ENCODE data around the gene C2CD4A. TPM values are rescaled to one million over a fixed set of nuclear protein-coding genes. Genes with fewer than 3 reads are reported as not detected.

C2CD4A gene
- polyA plus RNA-seq, 1 of the 3 experiments (the other 2 are of a cell fraction) = not detected

GRCh38 chr15:62108411-62108810 is 41.6 kb downstream of the C2CD4A start:
- Histone ChIP-seq H3K9ac (no peak overlapping the region), H4K20me1 (ENCODE audit: insufficient read depth) (no peaks in the 10 kb centered on the region), H3K9me2 (no peaks in the 10 kb centered on the region), H3K4me1 (ENCODE audit: control insufficient read depth in 1 of 2, insufficient read depth in 2 of 2, low read depth in 1 of 2, low read length in 1 of 2) (peaks cover 16 to 38% of the 10 kb centered on the region in 2 experiments), H3K27ac (ENCODE audit: low read depth in 2 of 2, low read length in 1 of 2) (peak overlapping the region in 1 of 2 experiments; percentile 99; a peak in 2 of 4 replicates), H3F3A (replicated peaks; ENCODE audit: insufficient read depth) (peaks cover 20% of the 10 kb centered on the region), H3K4me2 (no peak overlapping the region), H3K4me3 (ENCODE audit: low read depth in 2 of 2, low read length in 1 of 2) (no peak overlapping the region), H3K9me3 (no peaks in the 10 kb centered on the region), H3K79me2 (ENCODE audit: insufficient read depth) (no peaks in the 10 kb centered on the region), H2AFZ (ENCODE audit: low read depth) (no peak overlapping the region), H3K36me3 (replicated peaks in 1 of 2; ENCODE audit: control insufficient read depth in 1 of 2, insufficient read depth in 2 of 2, low read length in 1 of 2) (no peaks in the 10 kb centered on the region), H3K27me3 (ENCODE audit: insufficient read depth) (no peaks in the 10 kb centered on the region)
- CTCF ChIA-PET = interaction anchor here (1.0 to 5.3 kb wide), 3 partner anchors 17 to 47 kb away, joined by 3 to 24 read pairs (median 9); partner anchors contain the start of gene VPS13C
- POLR2A ChIA-PET = no interaction called here
- TF ChIP-seq POLR2AphosphoS5 (IDR thresholded peaks at IDR 0.05; ENCODE audit: low read depth, low read length) = no peak
- TF ChIP-seq, protein P1, sequence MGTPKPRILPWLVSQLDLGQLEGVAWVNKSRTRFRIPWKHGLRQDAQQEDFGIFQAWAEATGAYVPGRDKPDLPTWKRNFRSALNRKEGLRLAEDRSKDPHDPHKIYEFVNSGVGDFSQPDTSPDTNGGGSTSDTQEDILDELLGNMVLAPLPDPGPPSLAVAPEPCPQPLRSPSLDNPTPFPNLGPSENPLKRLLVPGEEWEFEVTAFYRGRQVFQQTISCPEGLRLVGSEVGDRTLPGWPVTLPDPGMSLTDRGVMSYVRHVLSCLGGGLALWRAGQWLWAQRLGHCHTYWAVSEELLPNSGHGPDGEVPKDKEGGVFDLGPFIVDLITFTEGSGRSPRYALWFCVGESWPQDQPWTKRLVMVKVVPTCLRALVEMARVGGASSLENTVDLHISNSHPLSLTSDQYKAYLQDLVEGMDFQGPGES (IDR thresholded peaks at IDR 0.05; ENCODE audit: low read depth, low read length) = no peak
- TF ChIP-seq, protein P2, sequence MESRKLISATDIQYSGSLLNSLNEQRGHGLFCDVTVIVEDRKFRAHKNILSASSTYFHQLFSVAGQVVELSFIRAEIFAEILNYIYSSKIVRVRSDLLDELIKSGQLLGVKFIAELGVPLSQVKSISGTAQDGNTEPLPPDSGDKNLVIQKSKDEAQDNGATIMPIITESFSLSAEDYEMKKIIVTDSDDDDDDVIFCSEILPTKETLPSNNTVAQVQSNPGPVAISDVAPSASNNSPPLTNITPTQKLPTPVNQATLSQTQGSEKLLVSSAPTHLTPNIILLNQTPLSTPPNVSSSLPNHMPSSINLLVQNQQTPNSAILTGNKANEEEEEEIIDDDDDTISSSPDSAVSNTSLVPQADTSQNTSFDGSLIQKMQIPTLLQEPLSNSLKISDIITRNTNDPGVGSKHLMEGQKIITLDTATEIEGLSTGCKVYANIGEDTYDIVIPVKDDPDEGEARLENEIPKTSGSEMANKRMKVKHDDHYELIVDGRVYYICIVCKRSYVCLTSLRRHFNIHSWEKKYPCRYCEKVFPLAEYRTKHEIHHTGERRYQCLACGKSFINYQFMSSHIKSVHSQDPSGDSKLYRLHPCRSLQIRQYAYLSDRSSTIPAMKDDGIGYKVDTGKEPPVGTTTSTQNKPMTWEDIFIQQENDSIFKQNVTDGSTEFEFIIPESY (IDR thresholded peaks at IDR 0.05; ENCODE audit: borderline replicate concordance, low read depth) = no peak
- TF ChIP-seq SIN3A (IDR thresholded peaks at IDR 0.05; ENCODE audit: borderline replicate concordance, low read depth, low read length) = no peak
- TF ChIP-seq USF2 (IDR thresholded peaks at IDR 0.05; ENCODE audit: borderline replicate concordance, low read depth, low read length) = no peak
- TF ChIP-seq, protein P3, sequence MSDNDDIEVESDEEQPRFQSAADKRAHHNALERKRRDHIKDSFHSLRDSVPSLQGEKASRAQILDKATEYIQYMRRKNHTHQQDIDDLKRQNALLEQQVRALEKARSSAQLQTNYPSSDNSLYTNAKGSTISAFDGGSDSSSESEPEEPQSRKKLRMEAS (IDR thresholded peaks at IDR 0.05; ENCODE audit: low read depth) = no peak
- no peak for TF ChIP-seq NRF1 (IDR thresholded peaks at IDR 0.05; ENCODE audit: low read depth, low read length)
- TF ChIP-seq, protein P4, sequence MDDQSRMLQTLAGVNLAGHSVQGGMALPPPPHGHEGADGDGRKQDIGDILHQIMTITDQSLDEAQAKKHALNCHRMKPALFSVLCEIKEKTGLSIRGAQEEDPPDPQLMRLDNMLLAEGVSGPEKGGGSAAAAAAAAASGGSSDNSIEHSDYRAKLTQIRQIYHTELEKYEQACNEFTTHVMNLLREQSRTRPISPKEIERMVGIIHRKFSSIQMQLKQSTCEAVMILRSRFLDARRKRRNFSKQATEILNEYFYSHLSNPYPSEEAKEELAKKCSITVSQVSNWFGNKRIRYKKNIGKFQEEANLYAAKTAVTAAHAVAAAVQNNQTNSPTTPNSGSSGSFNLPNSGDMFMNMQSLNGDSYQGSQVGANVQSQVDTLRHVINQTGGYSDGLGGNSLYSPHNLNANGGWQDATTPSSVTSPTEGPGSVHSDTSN (IDR thresholded peaks at IDR 0.05) = no peak
- TF ChIP-seq JUND (IDR thresholded peaks at IDR 0.05) = no peak
- TF ChIP-seq RXRA (IDR thresholded peaks at IDR 0.05; ENCODE audit: borderline replicate concordance, low read depth) = no peak
- TF ChIP-seq EZH2phosphoT487 (IDR thresholded peaks at IDR 0.05; ENCODE audit: borderline replicate concordance, low read depth) = no peak
- no peak for TF ChIP-seq YY1 (IDR thresholded peaks at IDR 0.05; ENCODE audit: low read depth)
- TF ChIP-seq NFIC (IDR thresholded peaks at IDR 0.05; ENCODE audit: borderline replicate concordance) = no peak
- no peak for TF ChIP-seq RFX5 (IDR thresholded peaks at IDR 0.05; ENCODE audit: low read length)
- TF ChIP-seq TCF12 (IDR thresholded peaks at IDR 0.05) = no peak
- TF ChIP-seq FOSL2 (IDR thresholded peaks at IDR 0.05; ENCODE audit: borderline replicate concordance, low read depth) = no peak
- WGBS (ENCODE audit: low lambda C conversion rate) = 62% methylated on average over 2 of the region's 2 CpGs
- DNase-seq = no peak

Measured in SK-N-SH (cell line).